Mucosa of rectum (tissue), 2 donors: ENCODE measurements around the gene SORCS1.

Source experiments
- H3K27ac ChIP-seq, 2 donors: one replicate each; pipeline ENCODE4 v1.7.0; 2013; ENCODE audit warnings: inconsistent platforms in 2 of 2, low read depth in 2 of 2, low read length in 2 of 2
- H3K27me3 ChIP-seq, 2 donors: one replicate each; pipeline ENCODE4 v1.7.0; 2013; ENCODE audit warnings: low read length in 2 of 2; ENCODE audit not compliant: control insufficient read depth in 2 of 2, insufficient read depth in 2 of 2
- H3K36me3 ChIP-seq, 2 donors: one replicate each; pipeline ENCODE4 v1.7.0; 2013; ENCODE audit warnings: low read length in 2 of 2; ENCODE audit not compliant: control insufficient read depth in 2 of 2, insufficient read depth in 2 of 2
- H3K4me1 ChIP-seq, 2 donors: one replicate each; pipeline ENCODE4 v1.7.0; 2013; ENCODE audit warnings: low read length in 2 of 2, mild to moderate bottlenecking in 1 of 2; ENCODE audit not compliant: control insufficient read depth in 2 of 2, insufficient read depth in 2 of 2
- H3K4me3 ChIP-seq, 2 donors: one replicate each; pipeline ENCODE4 v1.7.0; 2013; ENCODE audit warnings: low read length in 2 of 2
- H3K9ac ChIP-seq, 2 donors: one replicate each; pipeline ENCODE4 v1.7.0; 2013; ENCODE audit warnings: low read length in 2 of 2, low read depth in 1 of 2, mild to moderate bottlenecking in 1 of 2
- H3K9me3 ChIP-seq, 2 donors: one replicate each; pipeline ENCODE4 v1.7.0; 2013; ENCODE audit warnings: low read length in 2 of 2; ENCODE audit not compliant: control insufficient read depth in 2 of 2
- donor health status: healthy.
- donor health status: Normal muscosa, but diverticular disease.

SORCS1 gene

DNA sequence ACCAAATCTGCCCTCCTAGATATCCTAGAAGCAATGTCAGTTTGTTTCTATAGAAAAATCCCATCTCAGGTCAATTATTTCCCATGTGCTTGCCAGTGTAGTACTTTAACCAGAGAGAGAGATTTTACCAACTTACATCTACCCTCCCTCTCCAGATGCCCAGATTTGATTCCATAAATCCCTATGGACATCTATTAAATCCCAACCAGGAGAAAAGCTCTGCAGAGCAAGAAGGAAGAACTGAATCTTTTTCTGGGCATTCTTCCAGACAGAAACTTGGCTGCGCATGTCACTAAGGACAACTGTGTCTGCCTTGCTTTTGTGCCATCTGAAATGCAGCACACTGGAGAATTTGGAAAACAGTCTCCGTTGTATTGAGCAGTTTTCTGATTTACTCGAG is 597.6 kb downstream of the SORCS1 start:
- Histone ChIP-seq H3K9me3 (no peaks in the 10 kb centered on the region), H3K27me3 (no peaks in the 10 kb centered on the region), H3K27ac (no peak overlapping the region), H3K9ac (no peak overlapping the region), H3K36me3 (no peaks in the 10 kb centered on the region), H3K4me3 (no peak overlapping the region), H3K4me1 (no peaks in the 10 kb centered on the region)

DNA sequence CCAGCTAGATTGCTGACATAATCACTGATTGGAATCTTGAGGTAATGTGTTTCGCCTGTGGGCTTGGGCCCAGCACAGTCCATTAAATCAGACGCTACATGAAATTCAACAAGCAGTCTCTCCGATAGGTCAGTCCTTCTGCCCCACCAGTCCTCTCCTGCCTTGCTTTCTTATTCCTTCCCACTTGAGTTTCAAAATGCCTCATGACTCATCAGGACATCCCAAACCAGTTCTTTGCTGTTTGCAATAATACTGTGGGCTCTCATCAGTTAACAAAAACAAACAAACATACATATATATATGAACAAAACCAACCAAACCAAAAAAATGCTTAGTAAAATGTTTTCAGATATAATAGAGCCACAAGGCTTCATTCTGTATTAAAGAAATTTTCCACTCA is 599.0 kb downstream of the SORCS1 start:
- H3K36me3 ChIP-seq = no peaks in the 10 kb centered on the region
- no peaks in the 10 kb centered on the region for H3K4me1 ChIP-seq
- H3K27ac ChIP-seq = no peak overlapping the region
- H3K27me3 ChIP-seq = no peaks in the 10 kb centered on the region
- no peaks in the 10 kb centered on the region for H3K9me3 ChIP-seq
- no peak overlapping the region for H3K4me3 ChIP-seq
- H3K9ac ChIP-seq = no peak overlapping the region

DNA sequence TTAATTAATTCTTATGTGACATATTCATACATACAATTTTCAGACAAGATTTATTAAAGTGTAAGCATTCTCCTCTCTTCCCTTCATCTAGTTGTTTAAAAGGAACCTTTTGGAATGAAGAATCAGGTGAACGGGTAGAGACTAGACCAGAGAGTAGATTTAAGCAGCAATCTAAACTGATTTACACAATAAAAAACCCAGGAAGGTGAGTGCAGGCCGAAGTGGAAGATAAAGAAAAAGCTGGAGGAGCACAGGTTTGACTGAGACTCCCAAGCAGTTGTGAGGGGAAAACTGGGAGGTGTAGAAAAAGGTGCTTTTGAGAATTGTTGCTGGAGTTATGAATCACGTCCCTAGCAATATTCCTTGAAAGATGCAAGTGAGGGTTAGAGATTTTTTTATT is 601.1 kb downstream of the SORCS1 start:
- no peak overlapping the region for H3K4me3 ChIP-seq
- no peaks in the 10 kb centered on the region for H3K9me3 ChIP-seq
- no peaks in the 10 kb centered on the region for H3K4me1 ChIP-seq
- no peaks in the 10 kb centered on the region for H3K36me3 ChIP-seq
- no peak overlapping the region for H3K9ac ChIP-seq
- H3K27me3 ChIP-seq = no peaks in the 10 kb centered on the region
- H3K27ac ChIP-seq = no peak overlapping the region

GRCh38 chr10:106560925-106561640 is 603.4 kb downstream of the SORCS1 start:
- Histone ChIP-seq H3K9me3 (no peaks in the 10 kb centered on the region), H3K27me3 (no peaks in the 10 kb centered on the region), H3K27ac (no peak overlapping the region), H3K4me1 (no peaks in the 10 kb centered on the region), H3K4me3 (no peak overlapping the region), H3K36me3 (no peaks in the 10 kb centered on the region), H3K9ac (no peak overlapping the region)

- no peaks in the 10 kb centered on the region for H3K4me1 ChIP-seq
- no peaks in the 10 kb centered on the region for H3K9me3 ChIP-seq
- H3K27ac ChIP-seq = no peak overlapping the region
- H3K9ac ChIP-seq = no peak overlapping the region
- no peaks in the 10 kb centered on the region for H3K27me3 ChIP-seq
- no peak overlapping the region for H3K4me3 ChIP-seq
- no peaks in the 10 kb centered on the region for H3K36me3 ChIP-seq
These were observed 605.1 kb downstream of the SORCS1 start for GRCh38 chr10:106559442-106559841.

GRCh38 chr10:106557951-106558733 is 606.4 kb downstream of the SORCS1 start:
- Histone ChIP-seq H3K36me3 (no peaks in the 10 kb centered on the region), H3K9me3 (no peaks in the 10 kb centered on the region), H3K27me3 (no peaks in the 10 kb centered on the region), H3K27ac (no peak overlapping the region), H3K4me1 (no peaks in the 10 kb centered on the region), H3K4me3 (no peak overlapping the region), H3K9ac (no peak overlapping the region)

- no peaks in the 10 kb centered on the region for H3K36me3 ChIP-seq
- no peaks in the 10 kb centered on the region for H3K4me1 ChIP-seq
- H3K9ac ChIP-seq = no peak overlapping the region
- H3K27ac ChIP-seq = no peak overlapping the region
- H3K4me3 ChIP-seq = no peak overlapping the region
- no peaks in the 10 kb centered on the region for H3K9me3 ChIP-seq
- H3K27me3 ChIP-seq = no peaks in the 10 kb centered on the region
These were observed 607.5 kb downstream of the SORCS1 start for GRCh38 chr10:106557053-106557452.

GRCh38 chr10:106555599-106555998 is 608.9 kb downstream of the SORCS1 start:
- no peaks in the 10 kb centered on the region for H3K27me3 ChIP-seq
- H3K27ac ChIP-seq = no peak overlapping the region
- H3K9me3 ChIP-seq = no peaks in the 10 kb centered on the region
- H3K36me3 ChIP-seq = no peaks in the 10 kb centered on the region
- no peak overlapping the region for H3K9ac ChIP-seq
- no peak overlapping the region for H3K4me3 ChIP-seq
- no peaks in the 10 kb centered on the region for H3K4me1 ChIP-seq

- Histone ChIP-seq H3K4me1 (no peaks in the 10 kb centered on the region), H3K27ac (no peak overlapping the region), H3K9me3 (no peaks in the 10 kb centered on the region), H3K4me3 (no peak overlapping the region), H3K27me3 (no peaks in the 10 kb centered on the region), H3K36me3 (no peaks in the 10 kb centered on the region), H3K9ac (no peak overlapping the region)
These were observed 612.9 kb downstream of the SORCS1 start for GRCh38 chr10:106551501-106552062.

DNA sequence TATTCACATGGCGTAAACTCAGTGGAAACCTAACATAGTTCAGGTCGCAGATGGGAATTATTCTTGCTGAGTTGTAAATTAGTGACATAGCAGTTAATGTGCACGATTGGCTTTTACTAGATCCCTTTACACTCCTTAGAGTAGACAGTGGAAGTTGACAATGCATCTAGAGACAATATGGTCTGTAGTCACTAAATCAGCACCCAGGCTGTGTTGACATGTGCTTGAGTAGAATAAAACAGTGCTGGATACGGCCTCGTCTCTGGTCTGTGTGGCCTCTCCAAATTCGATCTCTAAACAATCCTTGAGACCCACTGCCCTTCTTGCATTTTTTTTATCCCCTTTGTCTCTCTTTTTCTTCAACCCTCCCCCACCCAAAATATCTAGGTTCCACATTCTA is 615.7 kb downstream of the SORCS1 start:
- Histone ChIP-seq H3K27me3 (no peaks in the 10 kb centered on the region), H3K9ac (no peak overlapping the region), H3K4me1 (no peaks in the 10 kb centered on the region), H3K27ac (no peak overlapping the region), H3K4me3 (no peak overlapping the region), H3K9me3 (no peaks in the 10 kb centered on the region), H3K36me3 (no peaks in the 10 kb centered on the region)
